GM23338 (cell line): ENCODE data around the gene TP73. TPM values are rescaled to one million over a fixed set of nuclear protein-coding genes. Genes with fewer than 3 reads are reported as not detected.

Experiments used
- ATAC-seq: fragments of 200-7000 bp; cut with Tn5 transposase; 3 replicates; pipeline ENCODE4 v1.9.1; 2020
- DNase-seq: peaks from one replicate; pipeline ENCODE4 v3.0.0-alpha.2; 2015; ENCODE audit warnings: low spot score
- H2AFZ ChIP-seq: fragments of 200-600 bp; sonication (generic); 2 replicates; pipeline ENCODE4 v1.8.0; 2016; ENCODE audit warnings: antibody characterized with exemption, mild to moderate bottlenecking, moderate library complexity
- H3F3A ChIP-seq: fragments of 200-600 bp; sonication (generic); replicated peaks from 2 replicates; pipeline ENCODE4 v1.8.0; 2017; ENCODE audit warnings: antibody characterized with exemption, mixed run types, low read depth
- H3K27ac ChIP-seq: fragments of 200-600 bp; sonication (generic); 2 replicates; pipeline ENCODE4 v1.6.1; 2016; ENCODE audit warnings: low read depth
- H3K27me3 ChIP-seq: fragments of 200-600 bp; sonication (generic); 2 replicates; pipeline ENCODE4 v1.8.0; 2016; ENCODE audit warnings: mild to moderate bottlenecking, mixed run types, moderate library complexity; ENCODE audit not compliant: insufficient read depth
- H3K36me3 ChIP-seq: fragments of 200-600 bp; sonication (generic); 2 replicates; pipeline ENCODE4 v1.8.0; 2016; ENCODE audit warnings: mild to moderate bottlenecking; ENCODE audit not compliant: insufficient read depth
- H3K4me1 ChIP-seq: fragments of 200-600 bp; sonication (generic); 2 replicates; pipeline ENCODE4 v1.8.0; 2016; ENCODE audit warnings: mild to moderate bottlenecking, moderate library complexity; ENCODE audit not compliant: insufficient read depth
- H3K4me2 ChIP-seq: fragments of 200-600 bp; sonication (generic); 2 replicates; pipeline ENCODE4 v1.7.1; 2017; ENCODE audit warnings: mixed run types
- H3K4me3 ChIP-seq: fragments of 200-600 bp; sonication (generic); 2 replicates; pipeline ENCODE4 v1.6.1; 2016; ENCODE audit warnings: mixed run types
- H3K79me2 ChIP-seq: fragments of 200-600 bp; sonication (generic); replicated peaks from 2 replicates; pipeline ENCODE4 v1.8.0; 2017; ENCODE audit warnings: mild to moderate bottlenecking; ENCODE audit not compliant: insufficient read depth
- H3K9me2 ChIP-seq: fragments of 200-600 bp; sonication (generic); 2 replicates; pipeline ENCODE4 v1.8.0; 2017; ENCODE audit not compliant: insufficient read depth
- H4K20me1 ChIP-seq: fragments of 200-600 bp; sonication (generic); replicated peaks from 2 replicates; pipeline ENCODE4 v1.8.0; 2017; ENCODE audit warnings: mild to moderate bottlenecking; ENCODE audit not compliant: insufficient read depth
- H3K27ac Mint-ChIP-seq: 2 replicates; pipeline ENCODE4 v1.8.0; 2020; ENCODE audit warnings: inconsistent platforms, mild to moderate bottlenecking, moderate library complexity, mixed read lengths
- H3K27me3 Mint-ChIP-seq: 3 replicates; pipeline ENCODE4 v1.8.0; 2022; ENCODE audit warnings: low read depth, mild to moderate bottlenecking, moderate library complexity, mixed read lengths, inconsistent platforms; ENCODE audit not compliant: insufficient read depth, poor library complexity
- H3K36me3 Mint-ChIP-seq: 3 replicates; pipeline ENCODE4 v1.8.0; 2021; ENCODE audit warnings: low read depth, mild to moderate bottlenecking, inconsistent platforms, moderate library complexity, mixed read lengths
- H3K4me1 Mint-ChIP-seq: 3 replicates; pipeline ENCODE4 v1.8.0; 2020; ENCODE audit warnings: mild to moderate bottlenecking, inconsistent platforms, mixed read lengths
- H3K4me3 Mint-ChIP-seq: 3 replicates; pipeline ENCODE4 v1.8.0; 2021; ENCODE audit warnings: moderate library complexity, mild to moderate bottlenecking, inconsistent platforms, mixed read lengths
- H3K9me3 Mint-ChIP-seq: 3 replicates; pipeline ENCODE4 v1.8.0; 2020; ENCODE audit warnings: moderate library complexity, mild to moderate bottlenecking, inconsistent platforms, mixed read lengths
- CREB1 ChIP-seq: fragments of 250-450 bp; sonication (Bioruptor Pico); IDR thresholded peaks from 2 replicates; pipeline ENCODE4 v1.5.0; 2020; ENCODE audit warnings: low read depth, mild to moderate bottlenecking, moderate library complexity
- ETS1 ChIP-seq: IDR thresholded peaks from 2 replicates; pipeline ENCODE4 v1.6.1; 2016; ENCODE audit warnings: antibody characterized with exemption
- EZH2 ChIP-seq: fragments of 200-600 bp; sonication (generic); IDR thresholded peaks from one replicate; pipeline ENCODE4 v1.8.0; 2017; ENCODE audit warnings: antibody characterized with exemption, mild to moderate bottlenecking, low read depth; ENCODE audit not compliant: unreplicated experiment
- EZH2phosphoT487 ChIP-seq: fragments of 200-600 bp; sonication (generic); IDR thresholded peaks from one replicate; pipeline ENCODE4 v1.8.1; 2018; ENCODE audit warnings: antibody characterized with exemption; ENCODE audit not compliant: unreplicated experiment
- JUNB ChIP-seq: IDR thresholded peaks from one replicate; pipeline ENCODE4 v1.6.1; 2016; ENCODE audit warnings: antibody characterized with exemption; ENCODE audit not compliant: unreplicated experiment
- NANOG ChIP-seq: IDR thresholded peaks from 2 replicates; pipeline ENCODE4 v1.6.1; 2016; ENCODE audit warnings: antibody characterized with exemption, borderline replicate concordance
- POLR2AphosphoS5 ChIP-seq: IDR thresholded peaks from 2 replicates; pipeline ENCODE4 v1.6.1; 2016; ENCODE audit warnings: antibody characterized with exemption, low read depth
- REST ChIP-seq: IDR thresholded peaks from one replicate; pipeline ENCODE4 v1.6.1; 2018; ENCODE audit warnings: antibody characterized with exemption; ENCODE audit not compliant: unreplicated experiment
- STAT1 ChIP-seq: IDR thresholded peaks from one replicate; pipeline ENCODE4 v1.6.1; 2016; ENCODE audit warnings: antibody characterized with exemption; ENCODE audit not compliant: unreplicated experiment
- ZNF462 ChIP-seq: fragments of 250-450 bp; sonication (Bioruptor Pico); IDR thresholded peaks from 2 replicates; pipeline ENCODE4 v1.5.0; 2020; ENCODE audit warnings: mild to moderate bottlenecking, moderate library complexity
- polyA plus RNA-seq: library from polyadenylated mRNA; unstranded; fragments of >200 nt; fragmentation: Nextera tagmentation; extraction: Ambion mirVana; gene quantifications from 2 replicates; pipeline ENCODE4 v1.2.1, GENCODE V29; 2016
- total RNA-seq: library from RNA; depleted of rRNA; stranded (reverse); fragments of >200 nt; shearing (Covaris generic); gene quantifications from 2 replicates; pipeline ENCODE4 v1.2.3, GENCODE V29; 2014

Gene TP73
- total and polyA plus RNA-seq, 2 experiments from 2014 or later, result 1.4 to 3.4 TPM

- Histone ChIP-seq H3K4me3 (no peak overlapping the region), H3K4me1 (no peaks in the 10 kb centered on the region), H2AFZ (no peak overlapping the region), H3K27ac (no peak overlapping the region), H3K27me3 (no peaks in the 10 kb centered on the region), H4K20me1 (no peaks in the 10 kb centered on the region), H3F3A (no peaks in the 10 kb centered on the region; the same call in 1 of the 2 replicates), H3K79me2 (peaks cover 8% of the 10 kb centered on the region; the same call in 1 of the 2 replicates), H3K9me2 (no peaks in the 10 kb centered on the region), H3K4me2 (no peak overlapping the region), H3K36me3 (peaks cover 13% of the 10 kb centered on the region; the same call in 1 of the 2 replicates)
- no peak for TF ChIP-seq ETS1
- TF ChIP-seq POLR2AphosphoS5, result no peak
- H3K27me3 Mint-ChIP-seq, result no peaks in the 10 kb centered on the region
- H3K4me1 Mint-ChIP-seq, result 0 out of 3 replicates have a peak, but pooled peaks cover under 1% of the 10 kb centered on the region
- no peak overlapping the region for H3K27ac Mint-ChIP-seq
- H3K36me3 Mint-ChIP-seq, result peaks cover 32% of the 10 kb centered on the region
- ATAC-seq (no peak), DNase-seq (no peak)
- H3K9me3 Mint-ChIP-seq, result no peaks in the 10 kb centered on the region
- H3K4me3 Mint-ChIP-seq, result no peak overlapping the region
Observed at GRCh38 chr1:3638027-3638426, 14.3 kb upstream of the TP73 start.

GRCh38 chr1:3638676-3639075 is 13.6 kb upstream of the TP73 start:
- peaks cover 26% of the 10 kb centered on the region for H3K36me3 Mint-ChIP-seq
- H3K27me3 Mint-ChIP-seq, result no peaks in the 10 kb centered on the region
- H4K20me1 ChIP-seq, result no peaks in the 10 kb centered on the region
- no peaks in the 10 kb centered on the region for H3K4me1 ChIP-seq
- peaks cover 8% of the 10 kb centered on the region; the same call in 1 of the 2 replicates for H3K79me2 ChIP-seq
- no peaks in the 10 kb centered on the region for H3K9me2 ChIP-seq
- H3K4me2 ChIP-seq, result no peak overlapping the region
- ATAC-seq (no peak), DNase-seq (no peak)
- no peak overlapping the region for H3K4me3 ChIP-seq
- H3F3A ChIP-seq, result no peaks in the 10 kb centered on the region; the same call in 1 of the 2 replicates
- H2AFZ ChIP-seq, result no peak overlapping the region
- no peak overlapping the region for H3K27ac ChIP-seq
- H3K27me3 ChIP-seq, result no peaks in the 10 kb centered on the region
- peaks cover 13% of the 10 kb centered on the region; the same call in 1 of the 2 replicates for H3K36me3 ChIP-seq
- no peak overlapping the region for H3K4me3 Mint-ChIP-seq
- no peak overlapping the region for H3K27ac Mint-ChIP-seq
- H3K4me1 Mint-ChIP-seq, result no peaks in the 10 kb centered on the region
- H3K9me3 Mint-ChIP-seq, result no peaks in the 10 kb centered on the region
- TF ChIP-seq ETS1 (no peak), EZH2 (no peak), EZH2phosphoT487 (no peak), CREB1 (CRISPR knock-in tag) (no peak), NANOG (no peak), ZNF462 (CRISPR knock-in tag) (no peak), REST (no peak), JUNB (no peak), POLR2AphosphoS5 (no peak), STAT1 (no peak)
